ENCODE measurements around the gene WTAP.
"Not testable (repeated sequence)": the region's sequence is repeated elsewhere in the genome, so short reads cannot be mapped to it uniquely, and the experiment has no call there.

The WTAP gene

GRCh38 chr6:159729598-159730331, 2.5 kb downstream of the WTAP start:
- no peak for DNase-seq

- DNase-seq = no peak
These were observed 3.0 kb downstream of the WTAP start for GRCh38 chr6:159730332-159730676.

DNA sequence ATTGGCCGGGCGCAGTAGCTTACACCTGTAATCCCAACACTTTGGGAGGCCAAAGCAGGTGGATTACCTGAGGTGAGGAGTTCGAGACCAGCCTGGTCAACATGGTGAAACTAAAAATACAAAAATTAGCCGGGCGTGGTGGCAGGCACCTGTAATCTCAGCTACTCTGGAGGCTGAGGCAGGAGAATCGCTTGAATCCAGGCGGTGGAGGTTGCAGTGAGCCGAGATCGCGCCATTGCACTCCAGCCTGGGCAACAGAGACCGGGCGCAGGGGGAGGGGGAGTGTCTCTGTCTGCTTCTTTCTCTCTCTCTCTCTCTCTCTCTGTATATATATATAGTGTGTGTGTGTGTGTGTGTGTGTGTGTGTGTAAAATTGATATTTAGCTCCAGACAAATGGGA, 5.2 kb downstream of the WTAP start:
- not testable (repeated sequence) for DNase-seq

GRCh38 chr6:159733395-159733794, 6.1 kb downstream of the WTAP start:
- not testable (repeated sequence) for DNase-seq

DNA sequence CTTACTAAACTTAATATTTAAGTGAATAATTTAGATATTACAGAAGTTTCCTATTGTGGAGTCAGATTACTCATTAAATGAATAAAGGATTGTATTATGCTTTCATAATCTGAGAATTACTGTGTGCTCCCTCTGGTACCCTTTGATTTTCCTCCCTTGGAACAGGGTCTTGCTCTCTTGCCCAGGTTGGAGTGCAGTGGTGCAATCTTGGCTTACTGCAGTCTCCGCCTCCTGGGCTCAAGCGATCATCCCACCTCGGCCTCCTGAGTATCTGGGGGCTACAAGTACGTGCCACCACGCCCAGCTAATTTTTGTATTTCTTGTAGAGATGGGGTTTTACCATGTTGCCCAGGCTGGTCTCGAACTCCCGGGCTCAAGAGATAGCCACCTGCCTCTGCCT, 9.6 kb downstream of the WTAP start:
- no peak for DNase-seq

DNA sequence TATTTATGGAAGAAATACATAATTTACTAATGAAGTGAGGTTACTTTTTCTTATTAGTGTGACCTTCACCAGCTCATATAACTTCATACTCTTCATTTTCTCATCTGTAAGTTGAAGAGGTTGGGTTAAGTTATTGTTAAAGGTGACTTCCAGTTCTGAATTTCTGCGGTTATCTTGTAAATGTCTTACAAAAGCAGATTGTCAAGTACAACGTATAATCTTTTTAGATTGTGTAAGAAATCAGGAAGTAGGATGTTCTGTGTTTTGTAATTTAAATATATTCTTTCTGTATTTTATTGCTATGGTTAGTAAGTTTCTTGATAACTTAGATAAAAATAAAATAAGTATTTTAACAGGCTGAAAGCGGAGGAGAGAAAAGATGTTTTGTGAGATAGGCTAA, 12.0 kb downstream of the WTAP start:
- DNase-seq = no peak

GRCh38 chr6:159742165-159742564, 14.9 kb downstream of the WTAP start:
- no peak for DNase-seq

GRCh38 chr6:159745081-159745480, 17.8 kb downstream of the WTAP start:
- DNase-seq = no peak

DNA sequence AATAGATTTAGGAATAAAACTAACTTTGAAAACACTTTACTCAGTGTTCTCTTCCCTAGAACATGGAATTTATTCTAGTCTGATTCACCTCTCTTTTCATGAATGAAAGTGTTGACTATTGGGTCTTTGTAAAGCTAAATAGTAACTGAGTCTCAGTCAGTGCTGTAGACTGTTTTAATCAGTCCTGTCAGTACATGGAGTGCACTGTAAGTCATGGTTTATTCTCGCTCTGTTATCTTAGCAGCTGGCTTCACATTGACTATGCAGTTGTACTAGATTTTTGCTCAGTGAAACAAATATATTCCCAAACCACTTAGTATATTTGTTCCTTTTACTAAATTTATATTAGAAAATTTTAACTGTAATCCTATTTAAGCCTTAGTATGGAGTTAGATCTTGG, 19.5 kb downstream of the WTAP start:
- DNase-seq = no peak

DNA sequence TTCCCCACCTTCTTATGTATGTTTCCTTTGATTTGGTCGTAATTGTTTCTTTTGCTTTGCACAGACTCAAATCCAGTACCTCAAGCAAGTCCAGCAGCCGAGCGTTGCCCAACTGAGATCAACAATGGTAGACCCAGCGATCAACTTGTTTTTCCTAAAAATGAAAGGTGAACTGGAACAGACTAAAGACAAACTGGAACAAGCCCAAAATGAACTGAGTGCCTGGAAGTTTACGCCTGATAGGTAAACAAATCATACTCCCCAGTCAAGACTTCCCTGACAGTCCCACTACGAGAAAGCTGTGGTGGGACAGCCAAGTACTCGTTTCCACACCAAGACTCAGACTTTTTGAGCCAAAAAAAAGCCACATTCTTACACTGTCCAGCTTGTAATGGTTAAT, 20.8 kb downstream of the WTAP start:
- DNase-seq = not testable (repeated sequence)

DNA sequence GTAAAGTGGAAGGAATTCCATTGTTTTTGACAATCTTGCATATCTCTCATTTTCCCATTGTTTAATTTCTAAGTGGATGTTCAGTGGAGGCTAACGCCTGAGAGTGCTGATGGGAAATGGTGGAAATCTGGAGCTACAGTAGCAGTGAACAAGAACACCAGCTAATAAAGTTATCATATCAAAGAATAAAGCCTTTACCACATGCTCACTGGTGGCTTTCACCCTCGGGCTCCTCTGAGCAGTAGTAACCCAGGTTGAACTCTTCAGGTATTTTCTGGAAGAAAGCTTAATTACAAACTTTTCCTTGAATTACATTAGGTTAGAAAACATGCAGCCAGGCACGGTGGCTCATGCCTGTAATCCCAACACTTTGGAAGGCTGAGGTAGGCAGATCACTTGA, 24.1 kb downstream of the WTAP start:
- no peak for DNase-seq

GRCh38 chr6:159753081-159753872, 26.0 kb downstream of the WTAP start:
- no peak for DNase-seq

DNA sequence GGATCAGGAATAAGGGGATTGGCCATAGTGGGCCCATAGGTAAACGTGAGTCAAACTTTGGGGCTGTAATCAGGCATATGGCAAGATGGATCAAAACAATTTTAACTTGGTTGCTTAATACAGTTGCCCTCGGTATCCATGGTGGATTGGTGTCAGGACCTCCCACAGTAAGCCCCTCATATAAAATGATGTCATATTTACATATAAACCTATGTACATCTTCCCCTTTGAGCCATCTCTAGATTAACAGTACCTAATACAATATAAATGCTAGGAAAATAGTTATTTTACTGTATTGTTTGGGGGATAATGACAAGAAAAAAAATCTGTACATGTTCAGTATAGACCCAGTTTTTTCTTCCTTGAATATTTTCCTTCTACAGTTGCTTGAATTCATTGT, 27.1 kb downstream of the WTAP start:
- no peak for DNase-seq

DNA sequence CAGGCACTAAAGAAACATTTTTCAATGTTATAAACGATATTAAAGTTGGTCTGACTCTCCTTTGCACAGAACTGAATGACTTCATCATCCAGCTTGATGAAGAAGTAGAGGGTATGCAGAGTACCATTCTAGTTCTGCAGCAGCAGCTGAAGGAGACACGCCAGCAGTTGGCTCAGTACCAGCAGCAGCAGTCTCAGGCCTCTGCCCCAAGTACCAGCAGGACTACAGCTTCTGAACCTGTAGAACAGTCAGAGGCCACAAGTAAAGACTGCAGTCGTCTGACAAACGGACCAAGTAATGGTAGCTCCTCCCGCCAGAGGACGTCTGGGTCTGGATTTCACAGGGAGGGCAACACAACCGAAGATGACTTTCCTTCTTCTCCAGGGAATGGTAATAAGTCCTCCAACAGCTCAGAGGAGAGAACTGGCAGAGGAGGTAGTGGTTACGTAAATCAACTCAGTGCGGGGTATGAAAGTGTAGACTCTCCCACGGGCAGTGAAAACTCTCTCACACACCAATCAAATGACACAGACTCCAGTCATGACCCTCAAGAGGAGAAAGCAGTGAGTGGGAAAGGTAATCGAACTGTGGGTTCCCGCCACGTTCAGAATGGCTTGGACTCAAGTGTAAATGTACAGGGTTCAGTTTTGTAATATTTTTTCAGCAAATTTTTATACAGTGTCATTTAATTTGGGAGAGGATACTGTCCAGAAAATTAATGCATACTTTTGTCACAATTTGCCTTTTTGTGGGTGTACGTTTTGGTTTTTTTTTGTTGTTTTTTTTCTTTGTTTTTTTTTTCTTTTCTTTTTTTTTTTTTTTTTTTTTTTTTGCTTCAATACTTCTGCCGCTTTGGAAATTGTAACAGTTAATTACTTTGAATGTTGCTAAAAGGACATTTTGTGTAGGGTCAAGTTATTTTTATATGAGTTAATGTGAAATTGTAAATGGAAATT, 27.9 kb downstream of the WTAP start:
- no peak for DNase-seq

DNA sequence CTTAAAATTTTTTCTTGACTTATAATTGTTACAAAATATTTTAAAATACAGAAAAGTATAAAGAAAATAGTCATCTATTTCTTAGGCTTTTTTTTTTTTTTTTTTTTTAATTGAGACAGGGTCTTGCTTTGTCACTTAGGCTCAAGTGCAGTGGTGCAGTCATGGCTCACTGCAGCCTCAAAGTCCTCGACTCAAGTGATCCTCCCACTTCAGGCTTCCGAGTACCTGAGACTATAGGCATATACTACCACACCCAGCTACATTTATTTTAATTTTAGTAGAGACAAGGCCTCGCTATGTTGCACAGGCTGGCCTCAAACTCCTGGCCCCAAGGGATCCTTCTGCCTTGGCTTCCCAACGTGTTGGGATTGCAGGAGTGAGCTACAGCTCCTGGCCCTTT, 29.2 kb downstream of the WTAP start:
- no peak for DNase-seq

DNA sequence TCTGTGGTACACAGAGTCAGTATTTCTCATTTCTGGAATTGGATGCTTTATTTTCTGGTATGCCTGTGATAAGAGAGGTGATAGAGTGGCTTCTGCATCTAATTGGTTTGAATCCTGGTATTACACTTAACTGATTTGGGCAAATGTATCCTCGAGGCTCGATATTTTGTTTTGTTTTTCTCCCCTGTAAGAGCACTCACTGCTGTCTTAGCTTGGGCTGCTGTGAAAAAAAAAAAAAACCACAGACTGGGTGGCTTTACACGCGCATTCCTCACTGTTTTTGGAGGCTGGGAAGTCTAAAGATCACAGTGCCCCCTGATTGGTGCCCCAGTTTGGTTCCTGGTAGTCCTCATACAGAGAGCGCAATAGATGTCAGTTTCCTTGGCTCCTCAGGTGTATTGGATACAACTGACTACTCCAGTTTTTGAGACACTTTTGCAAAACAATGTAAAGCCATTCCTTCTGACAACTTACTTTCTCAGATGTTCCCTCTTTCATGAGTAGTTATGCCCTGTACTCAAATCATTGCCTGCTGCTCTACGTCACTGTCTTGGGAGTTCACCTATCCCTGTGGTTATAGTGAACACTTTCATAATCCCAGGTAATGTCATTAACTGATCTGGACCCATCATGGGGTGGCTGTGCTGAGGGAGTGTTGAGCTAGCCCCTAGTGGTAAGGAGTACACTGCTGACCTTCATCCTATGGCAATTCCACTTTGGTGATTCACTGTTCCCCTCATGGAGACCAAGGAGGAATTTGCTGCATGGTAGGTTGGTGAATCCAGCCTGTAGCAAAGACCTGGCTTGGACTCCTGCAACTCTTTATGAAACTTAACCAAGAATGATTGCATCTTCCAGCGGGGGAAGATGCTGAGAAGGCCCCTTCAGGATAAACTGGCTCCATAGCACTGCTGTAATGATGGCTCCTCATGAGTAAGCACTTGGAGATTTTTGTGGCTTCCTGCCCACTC, 31.0 kb downstream of the WTAP start:
- no peak for DNase-seq

- DNase-seq = no peak
These were observed 32.3 kb downstream of the WTAP start for GRCh38 chr6:159759645-159760044.

GRCh38 chr6:159760602-159761057, 33.3 kb downstream of the WTAP start:
- DNase-seq = no peak

DNA sequence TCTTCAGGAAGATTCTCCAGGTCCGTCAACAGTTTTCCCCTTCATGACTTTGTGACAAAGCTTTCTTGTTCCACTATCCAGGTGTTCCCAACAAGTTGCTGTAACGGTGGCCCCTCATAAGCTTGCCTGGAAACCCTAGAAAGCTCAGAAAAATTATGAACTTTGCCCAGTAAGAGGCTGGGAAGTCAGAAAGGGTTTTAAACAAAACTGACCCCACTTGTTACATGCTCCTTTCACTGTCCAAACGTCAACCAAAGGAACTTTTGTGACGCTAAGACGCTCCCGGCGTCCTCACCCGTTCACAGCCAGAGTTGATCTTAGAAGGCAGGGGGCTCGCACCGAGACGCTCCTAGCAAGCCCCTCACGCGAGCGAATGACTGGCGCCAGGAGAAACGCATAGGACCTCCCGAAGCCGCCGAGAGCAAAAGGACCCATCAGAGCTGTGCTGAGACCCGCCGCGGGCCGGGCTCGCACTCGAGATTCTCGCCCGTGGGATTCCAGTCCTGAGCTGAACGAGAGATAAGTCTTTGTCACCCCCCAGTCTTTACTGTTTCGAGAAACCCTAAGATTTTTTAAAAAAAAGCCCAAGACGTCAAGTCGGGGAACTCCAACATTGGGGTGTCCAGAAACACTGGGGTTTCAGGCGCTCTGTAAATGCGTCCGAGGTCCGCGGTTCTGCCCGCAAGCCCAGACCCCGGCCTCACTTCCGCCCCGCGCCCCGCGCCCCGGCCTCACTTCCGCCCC, 34.0 kb downstream of the WTAP start:
- DNase-seq = no peak

DNA sequence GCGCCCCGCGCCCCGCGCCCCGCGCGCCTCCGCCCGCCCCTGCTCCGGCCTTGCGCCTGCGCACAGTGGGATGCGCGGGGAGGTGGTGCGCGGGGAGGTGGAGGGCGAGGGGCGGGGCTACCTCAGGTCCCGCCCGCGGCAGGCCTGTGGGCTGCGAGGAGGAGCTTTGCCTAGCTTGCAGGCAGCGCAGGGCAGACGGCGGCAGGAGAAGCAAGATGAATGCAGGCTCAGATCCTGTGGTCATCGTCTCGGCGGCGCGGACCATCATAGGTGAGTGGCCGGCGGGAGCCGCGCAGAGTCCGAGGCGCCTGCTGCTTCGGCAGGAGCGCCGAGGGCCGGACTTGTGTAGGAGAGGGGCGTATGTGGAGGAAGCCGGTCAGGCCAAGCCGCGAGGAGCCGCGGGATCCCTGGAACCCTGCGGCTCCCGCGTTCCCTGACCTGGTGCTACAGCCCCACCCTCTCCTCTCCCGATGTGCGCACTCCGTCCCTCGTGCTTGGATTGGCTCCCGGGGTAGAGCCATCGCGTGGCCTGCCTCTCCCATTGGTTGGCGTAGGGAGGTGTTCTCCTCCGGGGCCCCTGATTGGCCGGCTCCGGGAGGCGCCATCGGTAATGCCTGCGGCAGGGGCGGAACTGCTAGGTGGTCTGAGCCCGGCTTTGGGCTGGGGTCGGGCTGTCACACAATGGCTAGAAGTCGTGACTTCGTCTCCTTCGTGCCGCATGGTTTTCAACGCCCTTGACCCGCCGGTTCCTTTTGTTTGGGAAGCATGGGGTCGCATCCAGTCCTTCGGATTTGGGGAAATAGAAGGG, 34.8 kb downstream of the WTAP start, which contains the start of gene ACAT2:
ACAT2 (plus strand) TSS at position 173 of the 808 bp plus-strand sequence; CDS start at position 216, 43 bp downstream.
- DNase-seq = peak; percentile 92

Measured in central memory CD4-positive, alpha-beta T cell (primary cell).